H9 (cell line): ENCODE data around the gene TMPRSS11A. TPM values are rescaled to one million over a fixed set of nuclear protein-coding genes. Genes with fewer than 3 reads are reported as not detected.

Source experiments
- DNase-seq: peaks from one replicate; pipeline ENCODE4 v3.0.0-alpha.2; 2017
- H2AFZ ChIP-seq: one replicate; pipeline ENCODE4 v1.6.1; 2013; ENCODE audit warnings: mild to moderate bottlenecking, low read length, control low read depth, moderate library complexity
- H2AK5ac ChIP-seq: 2 replicates; pipeline ENCODE4 v1.6.1; 2013; ENCODE audit warnings: low read length, control low read depth, mixed read lengths; ENCODE audit not compliant: insufficient read length
- H2BK120ac ChIP-seq: one replicate; pipeline ENCODE4 v1.6.1; 2013; ENCODE audit warnings: low read depth, mild to moderate bottlenecking, low read length, control low read depth, inconsistent platforms; ENCODE audit not compliant: poor library complexity, severe bottlenecking
- H2BK12ac ChIP-seq: 2 replicates; pipeline ENCODE4 v1.6.1; 2013; ENCODE audit warnings: low read length, control low read depth, mixed read lengths, low read depth; ENCODE audit not compliant: insufficient read length
- H2BK15ac ChIP-seq: 2 replicates; pipeline ENCODE4 v1.6.1; 2013; ENCODE audit warnings: low read depth, low read length, control low read depth
- H2BK20ac ChIP-seq: one replicate; pipeline ENCODE4 v1.6.1; 2013; ENCODE audit warnings: low read depth, mild to moderate bottlenecking, low read length, control low read depth, inconsistent platforms; ENCODE audit not compliant: poor library complexity, severe bottlenecking
- H2BK5ac ChIP-seq: 2 replicates; pipeline ENCODE4 v1.6.1; 2013; ENCODE audit warnings: low read length, control low read depth, mixed read lengths; ENCODE audit not compliant: insufficient read length
- H3K14ac ChIP-seq: 2 replicates; pipeline ENCODE4 v1.6.1; 2013; ENCODE audit warnings: low read length, control low read depth; ENCODE audit not compliant: insufficient read depth
- H3K18ac ChIP-seq: 2 replicates; pipeline ENCODE4 v1.6.1; 2013; ENCODE audit warnings: low read depth, mild to moderate bottlenecking, mixed read lengths, low read length, control low read depth; ENCODE audit not compliant: insufficient read length
- H3K23ac ChIP-seq: 2 replicates; pipeline ENCODE4 v1.6.1; 2013; ENCODE audit warnings: low read length, control low read depth, mixed read lengths, low read depth; ENCODE audit not compliant: insufficient read length
- H3K23me2 ChIP-seq: 2 replicates; pipeline ENCODE4 v1.6.1; 2013; ENCODE audit warnings: low read depth, mild to moderate bottlenecking, mixed read lengths, low read length, control low read depth; ENCODE audit not compliant: insufficient read length, poor library complexity, severe bottlenecking
- H3K27ac ChIP-seq: 2 replicates; pipeline ENCODE4 v1.5.1; 2013; ENCODE audit warnings: low read length, control low read depth, mixed read lengths, low read depth; ENCODE audit not compliant: insufficient read length
- H3K27me3 ChIP-seq: 2 replicates; pipeline ENCODE4 v1.6.1; 2013; ENCODE audit warnings: low read length, control low read depth, inconsistent platforms; ENCODE audit not compliant: insufficient read depth
- H3K4ac ChIP-seq: 2 replicates; pipeline ENCODE4 v1.6.1; 2013; ENCODE audit warnings: low read depth, mild to moderate bottlenecking, control low read depth, inconsistent platforms, low read length, moderate library complexity
- H3K4me1 ChIP-seq: 2 replicates; pipeline ENCODE4 v1.6.1; 2013; ENCODE audit warnings: low read length, control low read depth, inconsistent platforms; ENCODE audit not compliant: insufficient read depth
- H3K4me2 ChIP-seq: 2 replicates; pipeline ENCODE4 v1.6.1; 2013; ENCODE audit warnings: low read length, control low read depth, mixed read lengths; ENCODE audit not compliant: insufficient read length, insufficient read depth
- H3K56ac ChIP-seq: 2 replicates; pipeline ENCODE4 v1.6.1; 2013; ENCODE audit warnings: low read depth, mild to moderate bottlenecking, mixed read lengths, low read length, control low read depth; ENCODE audit not compliant: insufficient read length
- H3K79me1 ChIP-seq: 2 replicates; pipeline ENCODE4 v1.6.1; 2013; ENCODE audit warnings: low read depth, mild to moderate bottlenecking, moderate library complexity, low read length, control low read depth, inconsistent platforms; ENCODE audit not compliant: insufficient read depth, poor library complexity, severe bottlenecking
- H3K79me2 ChIP-seq: 2 replicates; pipeline ENCODE4 v1.6.1; 2013; ENCODE audit warnings: low read length, control low read depth, inconsistent platforms; ENCODE audit not compliant: insufficient read depth
- H3K9ac ChIP-seq: 2 replicates; pipeline ENCODE4 v1.6.1; 2013; ENCODE audit warnings: low read length, control low read depth, mixed read lengths; ENCODE audit not compliant: insufficient read length; ENCODE audit errors: extremely low read depth
- H3K9me3 ChIP-seq: one replicate; pipeline ENCODE4 v1.6.1; 2013; ENCODE audit warnings: low read depth, low read length, inconsistent platforms; ENCODE audit not compliant: control insufficient read depth
- H3T11ph ChIP-seq: one replicate; pipeline ENCODE4 v1.6.1; 2013; ENCODE audit warnings: mild to moderate bottlenecking, low read length, control low read depth, inconsistent platforms
- H4K20me1 ChIP-seq: one replicate; pipeline ENCODE4 v1.6.1; 2013; ENCODE audit not compliant: control insufficient read depth, insufficient read length, insufficient read depth
- H4K5ac ChIP-seq: 2 replicates; pipeline ENCODE4 v1.6.1; 2013; ENCODE audit warnings: low read depth, mild to moderate bottlenecking, mixed read lengths, low read length, control low read depth; ENCODE audit not compliant: insufficient read length
- H4K8ac ChIP-seq: replicated peaks from 2 replicates; pipeline ENCODE4 v1.6.1; 2013; ENCODE audit warnings: low read length, control low read depth, mixed read lengths, low read depth; ENCODE audit not compliant: insufficient read length
- H4K91ac ChIP-seq: 2 replicates; pipeline ENCODE4 v1.6.1; 2013; ENCODE audit warnings: low read depth, mild to moderate bottlenecking, moderate library complexity, mixed read lengths, low read length, control low read depth; ENCODE audit not compliant: insufficient read length
- H3K27ac Mint-ChIP-seq, 3 experiments: 2 replicates in 2 of 3; 3 replicates in 1 of 3; pipeline ENCODE4 v1.8.0; 2020 to 2021; ENCODE audit warnings: mixed read lengths in 3 of 3, mild to moderate bottlenecking in 1 of 3, moderate library complexity in 1 of 3
- H3K27me3 Mint-ChIP-seq: 2 replicates; pipeline ENCODE4 v1.8.0; 2021; ENCODE audit warnings: low read depth, mild to moderate bottlenecking, moderate library complexity, mixed read lengths
- H3K36me3 Mint-ChIP-seq, 3 experiments: 2 replicates in 2 of 3; 3 replicates in 1 of 3; pipeline ENCODE4 v1.8.0; 2020 to 2021; ENCODE audit warnings: low read depth in 3 of 3, mixed read lengths in 3 of 3; ENCODE audit not compliant: insufficient read depth in 1 of 3
- H3K4me1 Mint-ChIP-seq, 2 experiments: 2 replicates each; pipeline ENCODE4 v1.8.0; 2020; ENCODE audit warnings: mixed read lengths in 2 of 2
- H3K4me3 Mint-ChIP-seq, 2 experiments: 2 replicates in 1 of 2; 3 replicates in 1 of 2; pipeline ENCODE4 v1.8.0; 2020 to 2021; ENCODE audit warnings: mild to moderate bottlenecking in 2 of 2, mixed read lengths in 2 of 2, moderate library complexity in 1 of 2
- H3K9me3 Mint-ChIP-seq, 2 experiments: 2 replicates in 1 of 2; 3 replicates in 1 of 2; pipeline ENCODE4 v1.8.0; 2020; ENCODE audit warnings: mild to moderate bottlenecking in 2 of 2, mixed read lengths in 2 of 2, moderate library complexity in 1 of 2
- CTCF ChIP-seq: fragments of 200-600 bp; sonication (generic); conservative IDR thresholded peaks from 3 replicates; pipeline ENCODE4 v1.8.0; 2021; ENCODE audit warnings: antibody characterized with exemption, mild to moderate bottlenecking
- total RNA-seq: library from RNA; stranded (reverse); gene quantifications from 2 replicates; pipeline ENCODE4 v1.2.1, GENCODE V29; 2021

TMPRSS11A gene
- total RNA-seq, 1 experiment from 2014 or later, result not detected

- H3K14ac ChIP-seq, result no peak overlapping the region
- Mint-ChIP-seq H3K27ac (no peak overlapping the region), H3K4me1 (peaks cover 0 to 8% of the 10 kb centered on the region in 2 experiments; a peak in 2 of 4 replicates), H3K4me3 (no peak overlapping the region), H3K9me3 (no peaks in the 10 kb centered on the region; a peak in 1 of 5 replicates), H3K36me3 (no peaks in the 10 kb centered on the region), H3K27me3 (no peaks in the 10 kb centered on the region)
- no peaks in the 10 kb centered on the region for H3K79me2 ChIP-seq
- no peak overlapping the region for H3K4me2 ChIP-seq
- H4K91ac ChIP-seq, result no peak overlapping the region
- H2BK15ac ChIP-seq, result no peak overlapping the region
- H3K56ac ChIP-seq, result no peak overlapping the region
- H3K9me3 ChIP-seq, result no peaks in the 10 kb centered on the region
- H4K20me1 ChIP-seq, result no peaks in the 10 kb centered on the region
- no peak overlapping the region for H3K4ac ChIP-seq
- H3K4me1 ChIP-seq, result no peaks in the 10 kb centered on the region
- DNase-seq, result no peak
- no peak overlapping the region for H3K9ac ChIP-seq
- no peak overlapping the region for H3K27ac ChIP-seq
- no peak for TF ChIP-seq CTCF
- H3K18ac ChIP-seq, result no peak overlapping the region
- H2BK12ac ChIP-seq, result no peak overlapping the region
- no peaks in the 10 kb centered on the region for H3K23me2 ChIP-seq
- no peaks in the 10 kb centered on the region for H3K27me3 ChIP-seq
- H3T11ph ChIP-seq, result no peak overlapping the region
- no peak overlapping the region for H2AK5ac ChIP-seq
- no peak overlapping the region for H4K8ac ChIP-seq
- no peaks in the 10 kb centered on the region for H3K79me1 ChIP-seq
- no peak overlapping the region for H4K5ac ChIP-seq
- H2AFZ ChIP-seq, result no peak overlapping the region
- H2BK120ac ChIP-seq, result no peak overlapping the region
- H2BK5ac ChIP-seq, result no peak overlapping the region
- no peak overlapping the region for H2BK20ac ChIP-seq
- no peak overlapping the region for H3K23ac ChIP-seq
Measured at GRCh38 chr4:67884701-67885100, 78.6 kb downstream of the TMPRSS11A start.
